HTR-8/SVneo (cell line): ENCODE results near the gene PDIA2.
A peak's percentile ranks its signal among the peaks of the same experiment; 100 is the strongest.

Source experiments
- DNase-seq: peaks from one replicate; pipeline ENCODE4 v3.0.0; 2011; ENCODE audit warnings: low spot score, mixed read lengths; ENCODE audit not compliant: insufficient read length
- FAIRE-seq: peaks from 2 replicates; lab custom pipeline; 2011; peaks lifted over from hg19 to GRCh38; lab: Jason Lieb, UNC

Gene PDIA2

GRCh38 chr16:291539-291938 is 8.6 kb downstream of the PDIA2 start:
- FAIRE-seq (no peak), DNase-seq (no peak)

- FAIRE-seq (no peak), DNase-seq (no peak)
Observed at GRCh38 chr16:293043-293775, 10.2 kb downstream of the PDIA2 start.

DNA sequence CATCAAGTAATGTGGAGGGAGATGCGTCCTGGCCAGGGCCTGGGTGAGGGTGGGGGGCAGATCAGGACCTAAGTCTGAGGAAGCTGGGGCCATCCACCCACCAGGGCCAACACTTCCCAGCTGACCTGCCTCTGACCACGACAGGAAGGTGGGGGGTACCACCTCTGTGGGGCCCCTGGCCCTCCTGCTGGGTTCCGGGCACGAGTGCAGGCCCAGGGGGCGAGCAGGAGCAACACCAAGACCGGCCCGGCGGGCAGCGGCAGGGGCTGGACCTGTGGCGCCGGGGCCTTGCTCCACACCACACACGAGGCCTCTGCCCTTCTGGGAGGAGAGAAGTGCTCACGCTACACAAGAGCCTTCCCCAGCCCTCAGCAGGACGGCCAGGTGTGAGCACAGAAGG is 13.3 kb downstream of the PDIA2 start:
- no peak for FAIRE-seq
- no peak for DNase-seq

DNA sequence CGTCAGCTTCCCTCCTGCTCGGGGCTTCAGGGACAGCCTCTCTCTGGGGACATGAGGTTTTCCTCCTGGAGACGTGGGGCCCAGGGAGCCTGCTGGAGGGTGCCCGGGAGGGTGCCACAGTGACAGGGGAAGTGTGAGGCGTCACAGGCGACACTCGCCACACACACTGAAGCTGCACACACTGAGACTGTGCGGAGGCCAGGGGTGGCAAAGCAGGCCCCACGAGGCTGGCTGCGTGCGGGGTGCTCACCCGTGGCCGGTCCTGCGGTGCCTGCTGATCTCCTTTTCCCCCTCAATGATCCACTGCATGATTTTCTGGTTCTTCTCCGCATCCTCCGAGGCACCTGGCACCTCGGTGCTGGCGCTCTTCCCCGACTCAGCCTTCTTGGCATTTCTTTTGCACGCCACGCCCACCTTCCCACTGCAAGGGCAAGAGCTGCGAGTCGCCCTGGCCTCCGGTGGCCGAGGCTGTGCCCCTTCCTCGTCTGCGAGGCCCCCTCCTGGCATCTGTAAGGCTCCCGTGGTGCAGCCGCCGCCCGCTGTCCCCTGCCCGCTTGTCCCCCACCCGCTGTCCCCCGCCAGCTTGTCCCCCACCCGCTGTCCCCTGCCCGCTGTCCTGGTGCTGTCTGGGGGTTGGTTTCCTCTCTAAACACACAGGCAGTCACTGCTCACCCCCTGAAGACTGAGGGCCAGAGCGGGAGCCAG is 14.0 kb downstream of the PDIA2 start:
- FAIRE-seq: no peak
- no peak for DNase-seq

DNA sequence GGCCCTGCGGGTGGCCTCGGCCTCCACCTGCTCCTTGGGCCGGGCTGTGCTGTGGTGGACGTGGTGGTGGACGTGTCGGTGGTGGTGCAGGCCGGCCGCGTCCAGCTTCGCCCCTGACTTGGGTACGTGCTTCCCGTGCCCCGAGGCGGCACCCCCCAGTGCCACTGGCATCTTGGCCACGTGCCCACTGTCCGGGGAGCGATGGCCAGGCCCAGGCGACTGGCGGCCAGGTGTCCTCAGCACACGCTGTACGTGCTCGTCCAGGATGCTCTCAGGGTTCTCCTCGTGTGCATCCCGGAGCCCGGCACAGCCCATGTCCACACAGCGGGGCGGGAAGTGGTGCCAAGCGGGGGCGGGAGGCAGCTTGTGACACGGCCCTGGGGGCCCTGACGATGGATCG is 14.9 kb downstream of the PDIA2 start:
- no peak for FAIRE-seq
- no peak for DNase-seq

- FAIRE-seq: no peak
- no peak for DNase-seq
Observed at GRCh38 chr16:301235-301634, 18.3 kb downstream of the PDIA2 start.

GRCh38 chr16:301950-302349 is 19.0 kb downstream of the PDIA2 start:
- FAIRE-seq (no peak), DNase-seq (no peak)

GRCh38 chr16:303760-304505 is 21.0 kb downstream of the PDIA2 start:
- DNase-seq: no peak
- FAIRE-seq: no peak

DNA sequence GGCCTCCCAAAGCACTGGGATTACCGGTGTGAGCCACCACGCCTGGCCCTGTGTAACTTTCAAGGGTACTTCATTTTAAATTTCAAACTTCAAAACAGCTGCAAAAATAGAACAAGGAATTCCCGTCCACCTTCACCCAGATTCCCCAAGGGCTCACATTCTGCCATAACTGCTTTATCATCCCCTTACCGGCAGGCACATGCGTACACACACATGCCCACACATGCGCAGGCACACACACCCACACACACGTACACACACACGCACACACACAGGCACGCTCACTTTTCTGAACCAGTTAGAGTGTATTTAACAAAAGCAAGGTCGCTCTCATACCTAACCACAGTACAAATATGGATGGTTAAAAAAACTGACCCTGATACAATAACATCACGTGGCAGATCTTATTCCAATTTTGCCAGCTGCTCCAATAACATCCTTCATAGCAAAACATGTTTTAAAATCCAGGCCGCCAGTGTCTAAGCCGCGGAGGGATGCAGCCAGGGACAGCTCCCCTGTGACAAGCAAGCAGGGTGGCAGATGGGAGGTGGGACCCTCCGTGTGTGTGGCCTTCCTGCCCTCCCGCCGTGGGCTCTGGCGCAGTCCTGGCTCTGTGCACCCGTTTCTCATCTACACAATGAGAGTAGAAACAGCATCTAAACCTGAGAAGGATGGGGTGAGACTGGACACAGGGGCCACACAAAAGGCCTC is 23.1 kb downstream of the PDIA2 start:
- DNase-seq (no peak), FAIRE-seq (no peak)

DNA sequence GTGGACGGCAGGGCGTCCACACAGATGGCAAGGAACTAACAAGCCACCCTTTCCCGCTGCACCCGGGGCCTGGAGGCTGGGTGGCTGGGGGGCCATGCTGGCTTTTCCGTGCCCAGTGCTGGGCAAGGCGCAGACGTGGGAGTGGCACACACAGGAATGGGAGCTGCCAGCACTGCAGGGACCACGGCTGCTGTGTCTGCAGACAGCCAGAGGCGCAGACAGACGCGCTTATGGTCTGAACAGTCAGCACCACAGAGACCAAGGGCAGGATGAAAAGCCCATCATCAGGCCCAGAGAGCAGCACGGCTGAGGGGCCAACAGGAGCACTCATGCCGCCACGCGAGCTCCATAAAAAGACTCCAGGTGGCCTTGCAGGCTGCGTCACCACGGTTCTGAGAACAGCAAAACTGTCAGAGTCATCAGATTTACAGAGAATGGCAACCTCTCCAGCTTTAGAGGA is 24.0 kb downstream of the PDIA2 start:
- DNase-seq (no peak), FAIRE-seq (no peak)

DNA sequence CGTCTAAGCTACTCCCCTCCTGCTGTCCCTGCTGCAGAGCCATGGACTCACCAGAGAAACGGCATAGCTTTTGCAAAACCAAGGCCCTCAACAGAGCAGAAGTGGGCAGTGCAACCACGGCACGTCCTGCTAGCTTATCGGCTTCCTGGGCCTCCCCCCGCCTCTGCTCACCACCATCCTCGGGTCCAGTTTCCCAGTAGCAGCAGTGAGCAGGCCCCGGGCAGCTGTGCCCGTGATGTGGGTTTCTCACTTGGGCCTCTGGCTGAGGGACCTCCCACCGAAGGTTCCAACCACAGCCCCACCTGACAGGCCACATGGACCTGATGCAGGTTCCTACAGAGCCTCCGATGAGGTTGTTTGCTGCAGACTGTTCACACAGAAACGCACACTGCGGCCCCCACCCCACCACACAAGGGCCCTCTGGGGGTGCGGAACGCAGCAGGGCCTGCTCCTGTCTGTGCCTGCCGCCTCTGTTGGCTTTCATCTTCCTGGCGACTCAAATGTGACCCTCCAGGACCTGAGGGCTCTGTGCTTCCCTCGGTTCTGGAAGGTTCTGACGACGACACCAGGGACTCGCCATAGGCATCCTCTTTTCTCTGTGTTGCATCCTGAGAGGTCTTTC is 24.8 kb downstream of the PDIA2 start:
- FAIRE-seq (no peak), DNase-seq (no peak)

DNA sequence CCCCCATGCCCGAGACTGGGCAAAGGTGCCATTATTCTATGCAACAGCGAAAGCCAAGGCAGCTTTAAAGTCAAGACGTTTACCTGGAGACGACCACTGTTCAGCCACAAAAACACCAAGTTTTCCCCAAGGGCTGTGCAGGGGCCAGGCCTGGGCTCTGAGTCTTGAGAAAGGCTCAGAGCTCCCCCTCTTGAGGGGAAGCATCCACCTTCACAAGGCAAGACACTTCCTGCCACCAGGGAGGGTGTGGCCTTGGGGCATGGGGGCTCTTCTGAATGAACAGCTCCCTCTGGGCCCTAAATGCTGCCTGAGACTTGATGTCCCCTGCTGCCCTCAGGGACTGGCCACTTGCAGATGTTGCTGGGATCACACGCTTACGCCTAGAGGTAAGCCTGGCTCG is 26.5 kb downstream of the PDIA2 start:
- no peak for DNase-seq

GRCh38 chr16:311725-312124 is 28.8 kb downstream of the PDIA2 start:
- DNase-seq (no peak), FAIRE-seq (no peak)

More for the DNA sequence above, 26.5 kb downstream of the PDIA2 start:
- FAIRE-seq: no peak

DNA sequence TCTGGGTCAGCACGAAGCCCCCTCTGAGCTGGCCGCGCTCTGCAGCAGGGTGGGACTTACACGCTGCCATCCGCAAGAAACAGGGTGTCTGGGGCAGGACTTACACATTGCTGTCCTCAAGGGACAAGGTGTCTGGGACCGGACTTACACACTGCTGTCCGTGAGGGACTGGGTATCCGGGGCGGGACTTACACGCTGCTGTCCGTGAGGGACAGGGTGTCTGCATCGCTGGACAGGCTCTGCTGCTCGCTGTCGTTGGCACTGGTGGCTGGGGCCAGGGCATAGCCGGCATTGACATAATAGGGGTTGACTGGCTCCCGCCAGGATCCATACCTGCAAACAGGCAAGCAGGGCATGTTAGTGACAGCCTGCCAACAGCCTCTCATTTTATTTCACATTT is 31.4 kb downstream of the PDIA2 start:
- FAIRE-seq: peak; percentile 36
- DNase-seq: no peak

GRCh38 chr16:314795-315299 is 31.9 kb downstream of the PDIA2 start:
- no peak for FAIRE-seq

GRCh38 chr16:316741-317464 is 33.9 kb downstream of the PDIA2 start:
- DNase-seq: no peak
- FAIRE-seq: peak; percentile 44

More at GRCh38 chr16:314795-315299, 31.9 kb downstream of the PDIA2 start:
- DNase-seq: no peak

DNA sequence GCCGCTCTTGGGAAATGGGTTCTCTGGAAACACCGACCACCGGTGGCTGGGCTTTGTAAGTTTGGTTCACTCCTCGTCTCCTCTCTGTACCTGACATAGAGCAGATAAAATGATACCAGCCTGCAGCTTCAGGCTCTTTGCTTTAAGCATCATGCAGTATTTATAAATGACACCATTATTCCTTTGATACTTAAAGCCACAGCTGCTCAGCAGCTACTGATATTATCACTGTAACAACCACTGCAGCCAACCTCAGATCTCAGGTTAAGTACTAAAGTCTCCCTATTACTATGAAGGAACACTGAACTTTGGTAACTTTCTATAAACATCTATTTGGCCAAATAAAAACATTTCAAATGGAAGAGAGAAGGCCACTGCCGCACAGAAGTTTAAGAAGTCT is 34.6 kb downstream of the PDIA2 start:
- FAIRE-seq (no peak), DNase-seq (no peak)

- FAIRE-seq (no peak), DNase-seq (no peak)
Observed at GRCh38 chr16:318628-319027, 35.7 kb downstream of the PDIA2 start.

DNA sequence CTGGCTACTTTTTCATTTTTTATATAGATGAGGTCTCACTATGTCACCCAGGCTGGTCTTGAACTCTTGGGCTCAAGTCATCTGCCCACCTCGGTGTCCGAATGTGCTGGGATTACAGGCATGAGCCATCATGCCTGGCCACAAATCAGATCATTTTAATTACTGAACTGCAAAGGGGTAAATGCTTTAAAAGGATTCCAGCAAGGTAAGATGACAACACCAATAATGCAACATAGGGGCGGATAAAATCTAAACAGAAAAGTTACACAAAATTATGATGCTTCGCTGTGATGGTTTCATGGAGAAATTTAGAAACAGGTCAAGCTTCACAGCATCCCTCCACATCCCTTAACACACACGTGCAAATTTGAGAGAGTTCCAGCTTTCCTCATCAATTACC is 37.2 kb downstream of the PDIA2 start:
- FAIRE-seq (no peak), DNase-seq (no peak)
